Measurements from ENCODE around the gene PLXNC1.

Gene PLXNC1

DNA sequence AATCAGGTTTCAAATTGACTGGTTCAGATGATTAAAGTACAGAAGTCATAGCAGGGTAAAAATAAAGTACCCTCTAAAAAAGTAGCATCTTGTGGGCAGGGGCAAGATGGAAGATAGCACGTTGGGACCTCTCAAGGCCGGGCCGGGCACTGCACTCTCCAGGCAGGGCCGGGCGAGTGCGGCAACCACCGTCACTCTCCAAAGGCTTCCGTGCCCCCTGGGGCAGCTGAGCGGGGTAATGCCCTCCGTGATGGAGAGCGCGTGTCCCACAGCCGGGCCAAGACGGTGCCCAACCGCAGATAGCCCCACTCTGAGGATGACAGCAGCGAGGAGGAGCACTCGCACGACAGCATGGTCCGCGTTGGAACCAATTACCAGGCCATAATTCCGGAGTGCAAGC is 8.6 kb upstream of the PLXNC1 start:
- no peak for DNase-seq

DNA sequence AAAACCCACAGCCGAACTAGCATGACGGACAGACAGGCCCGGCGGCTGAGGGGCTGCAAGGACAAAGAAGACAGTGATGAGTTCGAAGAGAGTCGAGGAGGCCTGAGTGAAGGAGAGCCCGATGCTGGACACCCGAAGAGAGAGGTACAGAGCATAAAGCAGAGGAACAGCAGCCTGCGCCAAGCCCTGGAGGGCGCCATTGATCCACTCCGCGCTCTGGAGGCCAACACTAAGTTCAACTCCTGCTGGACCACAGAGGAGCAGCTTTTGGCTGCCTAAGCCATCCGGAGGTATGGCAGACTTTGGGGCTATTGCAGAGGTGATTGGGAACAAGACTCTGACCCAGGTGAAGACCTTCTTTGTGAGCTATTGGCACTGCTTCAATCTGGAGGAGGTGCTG is 7.8 kb upstream of the PLXNC1 start:
- DNase-seq, result peak; percentile 10

DNA sequence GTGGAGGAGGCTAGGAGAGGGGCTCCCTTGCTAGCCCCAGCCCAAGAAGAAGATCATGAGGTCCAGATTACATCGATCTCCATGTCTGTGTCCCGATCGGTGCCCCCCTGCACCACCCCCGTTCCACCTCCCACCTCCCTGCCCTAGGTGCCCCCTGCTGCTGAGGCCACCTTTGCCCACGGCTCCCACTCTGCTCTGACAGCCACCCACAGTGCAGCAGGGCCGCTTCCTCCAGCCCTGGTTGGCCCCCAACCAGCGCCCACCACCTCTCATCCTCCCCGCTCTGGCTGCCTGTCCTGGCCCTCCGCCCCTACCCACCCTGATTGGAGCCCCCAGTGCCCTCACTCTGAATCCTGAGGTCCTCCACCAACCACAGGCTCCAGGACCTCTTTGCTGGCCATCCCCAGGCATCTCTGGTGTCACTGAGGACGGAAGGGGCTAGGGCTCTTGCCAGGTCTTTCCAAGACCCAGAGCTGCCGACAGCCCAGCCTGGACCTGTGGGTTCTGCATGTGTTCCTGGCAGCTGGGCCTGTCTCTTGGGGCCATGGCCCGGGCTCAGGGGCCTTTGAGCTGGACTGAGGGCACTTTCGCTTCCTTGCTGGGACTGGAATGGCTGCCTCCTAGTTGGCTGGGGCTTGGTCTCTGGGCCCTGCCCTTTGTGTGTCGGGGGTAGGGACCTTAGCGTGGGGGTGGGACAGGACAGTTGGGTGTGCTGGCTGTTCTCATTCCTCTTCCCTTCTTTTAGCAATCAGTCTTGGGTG is 7.2 kb upstream of the PLXNC1 start:
- no peak for DNase-seq

DNA sequence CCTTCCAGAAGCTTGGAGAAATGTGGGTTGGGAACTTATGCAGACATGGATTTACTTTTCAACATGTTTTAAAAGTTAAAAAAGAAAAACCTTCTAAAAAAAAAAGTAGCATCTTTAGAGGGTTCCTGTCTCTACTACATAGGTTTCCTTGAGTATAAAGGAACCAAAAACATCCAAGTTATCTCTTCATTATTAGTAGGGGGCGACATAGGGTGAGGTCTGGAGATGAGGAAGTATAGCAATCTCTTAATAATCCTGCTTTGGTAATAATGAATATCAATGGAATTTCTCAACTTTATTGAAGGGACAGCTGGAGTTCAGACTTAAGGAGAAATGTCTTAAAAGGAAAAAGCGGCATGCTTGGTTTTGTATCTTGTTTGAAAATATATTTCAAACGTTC is 6.5 kb upstream of the PLXNC1 start:
- DNase-seq, result no peak

DNA sequence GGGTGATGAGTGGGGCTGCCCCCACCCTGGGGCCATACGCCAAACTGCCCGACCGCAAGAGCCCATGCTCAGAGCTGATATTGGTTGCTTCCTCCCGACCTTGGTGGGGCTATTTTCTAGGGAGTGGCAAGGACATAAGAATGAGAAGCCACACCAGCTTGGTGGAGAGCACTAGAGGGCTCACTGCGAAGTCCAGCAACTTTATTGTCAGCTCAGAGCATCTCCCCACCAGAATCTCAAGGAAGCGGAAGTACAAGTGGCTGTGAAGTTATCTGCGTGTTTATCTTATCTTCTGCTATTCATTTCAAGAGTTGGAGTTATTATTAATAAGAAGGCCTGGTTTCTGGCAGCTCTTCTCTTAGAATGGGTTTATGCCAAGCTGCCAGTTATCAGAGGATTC is 4.9 kb upstream of the PLXNC1 start:
- DNase-seq, result no peak

DNA sequence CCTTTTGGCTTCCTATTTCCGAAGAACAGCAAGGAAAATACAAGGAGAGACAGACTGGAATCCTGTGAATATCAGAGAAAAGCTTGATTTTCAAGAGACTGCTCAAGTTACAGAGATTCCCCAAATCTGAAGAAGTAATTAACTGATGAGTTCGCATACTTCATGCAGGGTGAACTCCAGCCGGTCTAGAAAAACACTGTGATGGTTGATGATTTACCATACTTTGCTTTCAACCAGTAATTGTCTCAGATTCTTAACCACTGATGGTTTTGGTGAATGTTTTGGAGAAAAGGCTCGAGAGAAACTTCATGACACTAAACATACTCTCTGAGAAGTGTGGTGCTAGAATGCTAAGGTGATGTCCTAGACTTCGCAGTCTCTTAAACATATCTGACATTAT is 4.4 kb upstream of the PLXNC1 start:
- no peak for DNase-seq

DNA sequence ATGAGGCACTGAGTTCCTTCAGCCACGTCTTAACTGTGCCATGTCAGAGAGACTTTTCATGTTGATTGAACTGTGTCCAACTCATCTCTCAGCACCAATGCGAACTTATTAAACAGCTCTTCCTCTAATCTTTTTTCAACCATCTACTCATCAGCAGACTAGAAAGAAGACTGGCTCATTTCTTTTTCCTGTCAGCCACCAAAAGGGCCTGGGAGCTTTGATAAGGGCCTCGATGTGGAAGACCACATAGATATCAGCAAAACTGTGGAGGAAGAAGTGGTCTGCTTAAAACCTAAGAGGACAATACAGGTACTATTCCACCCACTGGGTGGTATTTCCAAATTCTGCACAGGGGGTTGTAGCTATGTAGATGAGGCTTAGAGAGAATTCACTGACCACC is 3.6 kb upstream of the PLXNC1 start:
- no peak for DNase-seq

DNA sequence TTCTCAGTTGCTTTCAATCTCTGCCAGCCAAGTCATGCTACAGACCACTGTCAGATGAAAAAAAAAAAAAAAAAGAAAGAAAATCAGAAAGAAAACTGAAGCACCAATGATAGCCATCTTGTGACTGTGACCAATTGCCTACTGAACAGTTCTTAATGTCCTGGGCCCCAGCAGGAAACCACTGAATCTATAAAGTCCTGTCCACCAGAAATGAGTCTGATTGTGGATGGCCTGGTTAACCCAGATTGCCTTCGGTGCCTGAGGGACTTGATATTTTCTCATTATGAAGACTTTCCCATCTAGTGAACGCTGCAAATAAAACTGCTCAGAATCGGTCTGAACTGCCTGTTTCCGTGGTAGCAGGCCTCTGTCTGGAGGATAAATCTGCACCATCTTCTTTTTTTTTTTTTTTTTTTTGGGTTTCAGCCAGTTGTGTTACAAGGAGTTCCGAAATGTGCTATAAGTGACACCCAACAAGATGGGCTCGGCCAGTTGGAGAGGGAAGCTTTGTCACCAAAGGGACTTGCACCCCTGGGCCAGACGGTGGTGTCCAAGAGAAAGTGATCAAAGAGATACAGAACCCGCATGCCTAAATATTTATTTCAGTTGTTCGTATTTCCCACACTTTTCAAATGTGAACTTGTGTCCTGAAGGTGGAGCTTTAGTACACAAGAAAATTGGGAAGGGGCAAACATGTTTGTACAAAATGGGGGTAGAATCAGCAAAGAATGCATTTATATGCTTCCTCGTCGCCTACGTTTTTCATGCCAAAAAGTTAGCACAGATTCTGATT is 3.0 kb upstream of the PLXNC1 start:
- DNase-seq, result peak; percentile 27

DNA sequence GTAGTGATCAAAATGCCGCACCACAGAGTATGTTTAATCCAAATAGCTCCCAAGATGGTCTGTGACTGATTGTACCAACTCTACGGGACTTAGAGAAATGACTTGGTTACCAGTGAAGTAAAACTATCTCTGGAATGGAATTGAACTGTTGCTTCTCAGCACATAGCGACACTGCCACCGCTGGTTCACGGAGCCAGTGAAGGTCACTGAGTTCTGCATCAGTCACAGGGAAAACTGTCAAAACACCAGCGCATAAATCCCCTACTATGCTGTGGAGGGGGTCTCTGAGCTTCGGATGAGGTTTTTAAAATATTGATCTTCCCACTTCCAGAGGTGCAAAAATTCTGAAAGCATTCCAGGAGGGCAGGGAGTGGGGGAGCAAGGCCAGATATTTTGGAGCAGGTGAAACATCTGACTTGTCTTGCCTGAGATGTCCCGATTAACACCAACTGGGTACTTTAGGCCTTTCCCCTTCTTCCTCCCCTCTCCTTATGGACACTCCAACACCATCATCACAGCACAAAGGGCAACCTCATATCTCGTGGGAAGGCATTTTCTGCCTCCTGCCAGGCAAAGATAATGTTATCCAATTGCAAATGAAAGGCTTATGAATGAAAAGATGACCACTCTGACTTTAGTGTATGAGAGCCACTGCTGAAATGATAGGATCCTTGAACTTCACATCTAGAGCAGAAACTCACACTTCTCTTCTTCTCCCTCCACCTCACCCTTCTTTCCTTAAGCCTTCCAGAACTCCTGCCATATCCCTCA is 2.0 kb upstream of the PLXNC1 start:
- DNase-seq, result no peak

DNA sequence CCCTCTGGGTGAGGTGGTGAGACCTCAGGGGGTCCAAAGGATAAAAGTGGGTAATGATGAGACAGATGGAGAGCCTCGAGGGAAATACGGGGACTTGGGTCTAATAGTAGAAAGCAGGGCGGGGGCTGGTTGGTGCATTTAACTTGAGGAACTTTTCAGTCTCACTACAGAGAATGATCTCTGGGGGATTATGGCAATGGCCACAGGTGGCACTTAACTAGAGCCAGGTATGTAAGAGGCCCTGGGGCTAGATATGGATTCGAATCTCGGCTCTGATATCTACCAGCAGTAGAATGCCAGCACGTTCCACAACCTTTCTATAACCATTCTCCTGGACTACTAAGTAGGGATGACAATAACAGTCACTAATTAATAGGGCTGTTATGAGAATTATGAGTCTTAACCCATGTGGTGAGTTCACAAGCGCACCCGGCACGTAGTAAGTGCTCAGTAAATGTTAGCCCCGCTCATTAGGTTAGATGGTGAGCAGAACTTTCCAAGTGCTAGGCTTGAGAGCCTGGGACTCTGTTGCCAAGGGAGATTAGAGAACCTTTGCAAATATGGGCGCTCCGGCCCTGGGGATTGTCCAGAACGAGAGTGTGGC is 888 bp upstream of the PLXNC1 start:
- DNase-seq, result no peak

DNA sequence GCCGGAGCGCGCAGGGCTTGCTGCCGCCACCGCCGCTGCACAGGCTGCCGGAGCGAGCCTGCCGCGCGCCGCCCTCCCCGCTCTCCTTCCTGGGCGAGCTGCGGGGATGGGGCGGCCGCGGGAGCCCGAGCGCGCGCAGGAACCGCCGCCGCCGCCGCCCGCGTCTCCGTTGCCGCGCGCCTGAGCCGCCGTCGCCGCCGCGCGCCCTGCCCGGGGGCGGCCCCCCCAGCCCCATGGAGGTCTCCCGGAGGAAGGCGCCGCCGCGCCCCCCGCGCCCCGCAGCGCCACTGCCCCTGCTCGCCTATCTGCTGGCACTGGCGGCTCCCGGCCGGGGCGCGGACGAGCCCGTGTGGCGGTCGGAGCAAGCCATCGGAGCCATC is 352 bp downstream of the PLXNC1 start:
- no peak for DNase-seq

DNA sequence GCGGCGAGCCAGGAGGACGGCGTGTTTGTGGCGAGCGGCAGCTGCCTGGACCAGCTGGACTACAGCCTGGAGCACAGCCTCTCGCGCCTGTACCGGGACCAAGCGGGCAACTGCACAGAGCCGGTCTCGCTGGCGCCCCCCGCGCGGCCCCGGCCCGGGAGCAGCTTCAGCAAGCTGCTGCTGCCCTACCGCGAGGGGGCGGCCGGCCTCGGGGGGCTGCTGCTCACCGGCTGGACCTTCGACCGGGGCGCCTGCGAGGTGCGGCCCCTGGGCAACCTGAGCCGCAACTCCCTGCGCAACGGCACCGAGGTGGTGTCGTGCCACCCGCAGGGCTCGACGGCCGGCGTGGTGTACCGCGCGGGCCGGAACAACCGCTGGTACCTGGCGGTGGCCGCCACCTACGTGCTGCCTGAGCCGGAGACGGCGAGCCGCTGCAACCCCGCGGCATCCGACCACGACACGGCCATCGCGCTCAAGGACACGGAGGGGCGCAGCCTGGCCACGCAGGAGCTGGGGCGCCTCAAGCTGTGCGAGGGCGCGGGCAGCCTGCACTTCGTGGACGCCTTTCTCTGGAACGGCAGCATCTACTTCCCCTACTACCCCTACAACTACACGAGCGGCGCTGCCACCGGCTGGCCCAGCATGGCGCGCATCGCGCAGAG is 873 bp downstream of the PLXNC1 start:
- DNase-seq, result peak; percentile 33

DNA sequence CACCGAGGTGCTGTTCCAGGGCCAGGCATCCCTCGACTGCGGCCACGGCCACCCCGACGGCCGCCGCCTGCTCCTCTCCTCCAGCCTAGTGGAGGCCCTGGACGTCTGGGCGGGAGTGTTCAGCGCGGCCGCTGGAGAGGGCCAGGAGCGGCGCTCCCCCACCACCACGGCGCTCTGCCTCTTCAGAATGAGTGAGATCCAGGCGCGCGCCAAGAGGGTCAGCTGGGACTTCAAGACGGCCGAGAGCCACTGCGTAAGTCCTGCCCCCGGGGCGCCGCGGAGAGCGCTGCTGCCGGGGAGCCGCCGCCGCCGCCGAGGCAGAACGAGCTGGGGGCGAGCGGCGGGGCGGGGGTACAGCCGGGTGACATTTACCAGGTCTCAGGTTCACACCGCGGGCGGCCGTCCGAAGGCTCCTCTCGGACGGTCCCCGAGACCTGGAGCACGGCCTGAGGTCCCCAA is 1.4 kb downstream of the PLXNC1 start:
- DNase-seq, result peak; percentile 42

DNA sequence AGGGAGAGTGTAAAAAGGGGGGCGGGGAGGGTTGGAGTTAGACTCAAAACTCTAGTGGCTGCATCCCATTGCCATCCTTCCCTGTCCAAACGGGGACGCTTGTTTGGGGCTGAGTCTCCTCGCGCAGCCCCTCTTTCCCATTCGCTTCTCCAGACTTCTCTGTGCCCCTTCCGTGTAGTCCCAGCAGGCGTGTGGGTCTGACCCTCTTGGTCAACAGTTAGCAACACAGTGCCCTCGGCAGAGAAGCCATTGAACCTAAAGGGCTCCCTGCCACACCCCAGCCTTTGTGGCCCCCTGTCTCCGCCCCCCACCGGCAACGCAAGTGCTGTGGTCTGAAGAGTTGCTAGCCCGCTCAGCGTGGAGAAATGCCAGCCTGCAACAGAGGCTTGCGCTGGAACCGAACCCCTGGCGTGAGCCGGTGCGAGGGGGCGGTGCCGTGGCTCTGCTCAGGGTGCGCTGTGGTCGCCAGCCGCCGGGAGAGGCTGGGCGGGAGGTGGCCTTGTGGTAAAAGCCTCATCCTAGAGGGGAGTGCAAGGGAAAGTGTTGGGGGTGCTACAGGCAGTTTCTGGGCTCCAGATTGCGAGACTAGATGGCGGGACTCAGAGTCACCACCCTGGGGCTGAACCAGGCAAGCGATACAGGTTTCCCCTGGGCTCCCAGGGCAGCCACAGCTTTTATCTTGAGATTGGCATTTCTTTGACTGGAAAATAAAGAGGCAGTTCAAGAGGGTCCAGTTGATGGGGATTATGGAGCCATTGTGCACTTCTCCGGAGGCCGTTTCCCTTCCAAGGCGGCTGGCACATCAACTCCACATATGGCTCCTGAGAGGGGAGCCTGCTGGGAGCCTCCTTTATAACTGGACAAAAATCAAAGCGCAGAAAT is 2.1 kb downstream of the PLXNC1 start:
- peak; percentile 30 for DNase-seq

DNA sequence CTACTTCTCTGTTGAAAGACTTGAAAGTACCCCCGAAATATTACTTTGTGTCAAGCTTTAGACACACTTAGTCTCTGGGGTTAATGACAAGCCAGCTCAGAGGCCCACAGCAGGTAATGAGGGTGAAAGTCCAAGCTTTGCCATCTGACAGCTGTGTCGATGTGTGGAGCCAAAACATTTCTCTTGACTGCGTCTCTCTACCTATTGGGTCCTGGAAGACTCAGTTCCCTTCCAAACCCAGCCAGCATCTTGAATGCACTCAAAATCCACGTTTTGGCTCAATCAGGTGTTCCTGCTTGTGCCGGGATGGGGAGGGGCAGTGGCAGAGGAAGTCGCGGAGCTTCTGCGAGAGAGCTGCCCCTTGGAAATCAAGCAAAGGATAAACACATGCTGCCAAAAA is 3.2 kb downstream of the PLXNC1 start:
- no peak for DNase-seq

DNA sequence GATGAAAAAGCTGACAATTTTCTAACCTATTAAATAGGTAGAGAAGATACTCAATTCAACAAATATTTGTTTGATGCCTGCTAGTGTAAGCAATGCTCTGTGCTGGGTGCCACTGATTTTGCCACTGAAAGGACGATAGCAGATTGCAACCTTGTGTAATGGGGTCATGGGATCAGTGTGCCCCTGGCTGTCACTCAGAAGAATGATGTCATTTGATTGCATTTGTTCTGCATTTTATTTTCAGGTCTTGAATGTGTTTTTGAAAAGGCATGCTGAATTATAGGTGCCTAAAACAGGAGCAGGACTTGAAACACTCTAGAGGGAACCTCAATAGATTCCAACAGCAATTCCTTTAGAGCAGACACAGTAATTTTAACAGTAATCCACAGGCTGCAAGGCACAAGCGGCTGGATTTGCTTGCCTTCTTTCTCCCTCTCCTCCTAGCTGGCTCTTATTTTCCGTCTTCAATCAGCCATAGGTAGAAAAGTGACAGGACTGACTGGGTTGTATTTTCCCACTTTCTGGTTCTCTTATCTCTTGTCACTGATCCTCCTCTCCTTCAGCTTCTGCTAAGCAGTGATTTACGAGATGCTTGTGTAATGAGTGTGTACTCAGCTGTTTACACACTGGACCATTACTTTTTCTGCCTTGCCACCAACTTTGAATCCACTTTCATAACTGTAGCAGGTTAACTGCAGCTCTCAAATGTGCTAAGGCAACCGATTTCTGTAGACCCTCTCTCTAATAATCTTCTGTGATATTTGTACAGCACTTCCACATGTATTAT is 4.1 kb downstream of the PLXNC1 start:
- DNase-seq, result no peak

DNA sequence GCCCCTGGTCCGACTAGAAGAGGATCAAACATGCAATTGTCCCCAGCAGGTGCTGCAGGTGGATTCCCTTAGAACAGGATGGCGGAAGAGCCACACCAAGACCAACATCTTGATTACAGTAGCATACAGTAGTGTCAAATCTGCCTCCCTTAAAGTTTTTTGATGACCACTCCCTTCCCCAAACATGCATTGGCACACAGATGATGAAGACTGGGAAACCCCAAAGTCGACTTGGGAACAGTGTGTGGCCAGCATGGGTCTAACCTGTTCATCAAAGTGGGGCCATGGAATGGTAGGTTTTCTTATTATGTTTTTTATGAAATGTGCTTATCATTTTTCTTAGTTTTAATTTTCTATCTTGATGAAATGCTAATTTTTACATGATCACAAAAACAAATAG is 8.8 kb downstream of the PLXNC1 start:
- DNase-seq, result no peak

DNA sequence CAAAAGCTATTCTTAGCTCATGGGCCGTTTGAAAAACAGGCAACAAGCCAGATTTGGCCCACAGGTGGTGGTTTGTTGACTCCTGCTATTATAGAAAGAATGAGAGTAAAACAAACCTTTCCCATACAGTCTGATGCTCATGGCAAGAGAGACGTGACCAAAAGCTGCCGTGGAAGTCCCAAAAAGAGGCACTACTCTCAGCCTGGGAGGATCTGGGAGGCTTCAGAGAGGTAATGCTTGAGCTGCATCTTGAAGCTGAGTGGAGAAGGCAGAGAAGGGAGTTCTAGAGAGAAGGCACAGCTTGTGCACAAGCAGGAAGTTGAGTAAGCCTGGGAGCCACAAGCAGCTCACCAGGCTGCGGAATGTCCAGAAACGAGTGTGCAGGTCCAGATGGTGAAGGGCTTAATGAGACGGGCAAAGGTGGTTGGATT is 9.6 kb downstream of the PLXNC1 start:
- peak; percentile 7 for DNase-seq

DNA sequence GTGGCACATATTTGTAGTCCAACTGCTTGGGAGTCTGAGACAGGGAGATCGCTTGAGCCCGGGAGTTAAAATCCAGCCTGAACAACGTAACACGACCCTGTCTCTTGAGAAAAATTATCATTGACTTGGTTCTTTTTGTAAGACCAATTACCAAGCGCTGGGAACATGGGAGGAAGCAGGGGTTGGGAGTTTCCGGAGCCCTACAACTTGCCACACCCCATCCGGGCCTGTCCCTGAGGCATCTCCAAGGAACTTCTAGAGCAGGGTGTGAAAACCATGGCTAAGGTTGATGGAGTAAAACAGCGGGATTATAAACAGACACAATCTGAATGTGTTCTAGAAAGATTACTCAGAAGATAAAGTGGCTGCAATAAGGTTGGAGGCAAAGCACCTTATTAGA is 10.3 kb downstream of the PLXNC1 start:
- no peak for DNase-seq

DNA sequence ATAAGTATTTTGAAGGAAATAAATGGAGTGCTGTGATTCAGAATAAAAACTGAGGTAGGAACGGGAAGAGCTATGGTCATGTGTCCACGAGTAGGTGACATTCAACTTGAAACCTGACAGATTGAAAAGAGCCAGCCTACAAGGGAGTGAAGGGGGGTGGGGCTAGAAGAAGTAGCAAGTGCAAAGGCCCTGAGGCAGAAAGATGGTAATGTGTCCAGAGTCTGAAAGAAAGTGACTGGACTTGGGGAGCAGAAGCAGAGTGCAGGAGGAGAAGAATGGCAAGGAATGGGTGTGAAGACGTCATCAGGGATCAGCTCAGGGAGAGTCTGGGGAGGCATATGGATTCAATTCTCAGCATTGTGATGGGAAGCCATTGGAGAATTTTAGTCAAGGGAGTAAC is 13.7 kb downstream of the PLXNC1 start:
- no peak for DNase-seq

DNA sequence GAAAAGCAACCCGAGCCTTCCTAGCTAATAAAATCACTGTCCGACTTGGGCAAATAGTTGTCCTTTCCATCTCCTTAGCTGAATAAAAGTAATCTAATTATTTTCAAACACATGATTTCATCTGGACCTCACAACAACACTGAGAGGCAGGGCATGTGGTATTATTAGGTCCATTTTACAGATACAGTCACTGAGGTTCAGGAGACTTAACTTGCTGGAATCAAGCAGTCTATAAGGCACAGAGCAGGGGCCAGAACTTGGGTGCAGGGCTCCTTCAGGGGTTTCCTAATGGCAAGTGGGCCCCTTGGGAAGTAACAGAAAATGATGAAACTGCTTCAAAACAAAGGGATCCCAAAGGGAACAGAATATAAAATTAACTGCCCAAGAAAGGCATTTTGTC is 15.5 kb downstream of the PLXNC1 start:
- DNase-seq, result no peak
